ENCODE results near the gene DNPH1.

The DNPH1 gene

GRCh38 chr6:43243664-43244321, 14.5 kb upstream of the DNPH1 start:
- DNase-seq = no peak
- peaks cover 35% of the 10 kb centered on the region for H3K27me3 ChIP-seq
- no peak overlapping the region; the same call in 1 of the 2 replicates for H3K4me3 ChIP-seq (ENCODE audit: low read depth, low read length)
- H3K4me1 ChIP-seq = no peaks in the 10 kb centered on the region
- H3K36me3 ChIP-seq = no peaks in the 10 kb centered on the region
- no peaks in the 10 kb centered on the region for H3K9me3 ChIP-seq
- TF ChIP-seq, protein P1, sequence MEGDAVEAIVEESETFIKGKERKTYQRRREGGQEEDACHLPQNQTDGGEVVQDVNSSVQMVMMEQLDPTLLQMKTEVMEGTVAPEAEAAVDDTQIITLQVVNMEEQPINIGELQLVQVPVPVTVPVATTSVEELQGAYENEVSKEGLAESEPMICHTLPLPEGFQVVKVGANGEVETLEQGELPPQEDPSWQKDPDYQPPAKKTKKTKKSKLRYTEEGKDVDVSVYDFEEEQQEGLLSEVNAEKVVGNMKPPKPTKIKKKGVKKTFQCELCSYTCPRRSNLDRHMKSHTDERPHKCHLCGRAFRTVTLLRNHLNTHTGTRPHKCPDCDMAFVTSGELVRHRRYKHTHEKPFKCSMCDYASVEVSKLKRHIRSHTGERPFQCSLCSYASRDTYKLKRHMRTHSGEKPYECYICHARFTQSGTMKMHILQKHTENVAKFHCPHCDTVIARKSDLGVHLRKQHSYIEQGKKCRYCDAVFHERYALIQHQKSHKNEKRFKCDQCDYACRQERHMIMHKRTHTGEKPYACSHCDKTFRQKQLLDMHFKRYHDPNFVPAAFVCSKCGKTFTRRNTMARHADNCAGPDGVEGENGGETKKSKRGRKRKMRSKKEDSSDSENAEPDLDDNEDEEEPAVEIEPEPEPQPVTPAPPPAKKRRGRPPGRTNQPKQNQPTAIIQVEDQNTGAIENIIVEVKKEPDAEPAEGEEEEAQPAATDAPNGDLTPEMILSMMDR (IDR thresholded peaks at IDR 0.05; ENCODE audit: low read depth, low read length) = no peak

GRCh38 chr6:43242908-43243663, 13.8 kb upstream of the DNPH1 start, which contains the start of gene TTBK1:
Gene TTBK1 (plus strand): TSS chr6:43243481. CDS start chr6:43246661, 3,180 bp downstream.
- H3K36me3 ChIP-seq = no peaks in the 10 kb centered on the region
- H3K4me3 ChIP-seq (ENCODE audit: low read depth, low read length) = no peak within 1 kb of the TSS; the same call in 1 of the 2 replicates
- H3K27me3 ChIP-seq = peaks cover 35% of the 10 kb centered on the region
- DNase-seq = peak; percentile 42
- no peaks in the 10 kb centered on the region for H3K9me3 ChIP-seq
- TF ChIP-seq, protein P1 (IDR thresholded peaks at IDR 0.05; ENCODE audit: low read depth, low read length) = no peak
- H3K4me1 ChIP-seq = no peaks in the 10 kb centered on the region

DNA sequence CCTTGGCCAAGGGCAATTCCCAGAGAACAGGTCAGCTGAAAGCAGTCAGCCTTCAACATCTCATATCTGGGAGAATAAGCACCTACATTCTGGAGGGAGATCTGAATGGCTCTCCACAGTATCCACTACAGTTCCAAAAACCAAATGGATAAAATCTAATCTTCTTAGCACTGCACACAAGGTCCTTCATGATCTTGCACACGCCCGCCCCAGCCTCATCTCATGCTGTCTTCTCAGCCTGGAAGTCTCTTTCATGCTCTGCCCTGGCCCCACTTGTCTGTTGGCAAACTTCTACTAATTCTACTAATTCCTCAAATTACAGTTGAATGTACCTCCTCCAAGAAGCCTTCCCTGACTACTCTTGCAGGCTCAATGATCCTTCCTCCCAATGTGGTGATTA, 12.2 kb upstream of the DNPH1 start:
- Histone ChIP-seq H3K9me3 (no peaks in the 10 kb centered on the region), H3K36me3 (no peaks in the 10 kb centered on the region), H3K4me3 (ENCODE audit: low read depth, low read length) (no peak overlapping the region), H3K4me1 (no peaks in the 10 kb centered on the region), H3K27me3 (peaks cover 35% of the 10 kb centered on the region)
- DNase-seq = no peak
- TF ChIP-seq, protein P1 (IDR thresholded peaks at IDR 0.05; ENCODE audit: low read depth, low read length) = no peak

- Histone ChIP-seq H3K4me3 (ENCODE audit: low read depth, low read length) (no peak overlapping the region), H3K9me3 (no peaks in the 10 kb centered on the region), H3K27me3 (peaks cover 35% of the 10 kb centered on the region), H3K4me1 (no peaks in the 10 kb centered on the region), H3K36me3 (no peaks in the 10 kb centered on the region)
- TF ChIP-seq, protein P1 (IDR thresholded peaks at IDR 0.05; ENCODE audit: low read depth, low read length) = no peak
- DNase-seq = no peak
These were observed 11.7 kb upstream of the DNPH1 start for GRCh38 chr6:43240950-43241349.

DNA sequence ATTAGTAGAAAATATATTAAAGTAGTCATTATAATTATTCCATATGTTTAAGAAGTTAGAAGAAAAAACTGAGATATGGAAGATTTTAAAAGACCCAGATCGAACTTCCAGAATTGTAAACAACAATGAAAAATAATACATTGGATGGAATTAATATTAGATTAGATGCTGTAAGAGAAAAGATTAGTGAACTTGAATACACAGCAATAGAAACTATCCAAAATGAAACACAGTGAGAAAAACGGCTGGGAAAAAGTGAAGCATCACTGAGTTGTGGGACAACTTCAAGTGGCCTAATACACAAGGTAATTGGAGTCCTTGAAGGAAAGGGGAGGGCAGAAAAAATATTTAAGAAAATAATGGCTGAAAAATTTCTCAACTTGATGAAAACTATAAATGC, 9.8 kb upstream of the DNPH1 start:
- Histone ChIP-seq H3K4me3 (ENCODE audit: low read depth, low read length) (no peak overlapping the region), H3K27me3 (peaks cover 27% of the 10 kb centered on the region), H3K9me3 (no peaks in the 10 kb centered on the region), H3K36me3 (no peaks in the 10 kb centered on the region), H3K4me1 (no peaks in the 10 kb centered on the region)
- DNase-seq = no peak
- TF ChIP-seq, protein P1 (IDR thresholded peaks at IDR 0.05; ENCODE audit: low read depth, low read length) = no peak

DNA sequence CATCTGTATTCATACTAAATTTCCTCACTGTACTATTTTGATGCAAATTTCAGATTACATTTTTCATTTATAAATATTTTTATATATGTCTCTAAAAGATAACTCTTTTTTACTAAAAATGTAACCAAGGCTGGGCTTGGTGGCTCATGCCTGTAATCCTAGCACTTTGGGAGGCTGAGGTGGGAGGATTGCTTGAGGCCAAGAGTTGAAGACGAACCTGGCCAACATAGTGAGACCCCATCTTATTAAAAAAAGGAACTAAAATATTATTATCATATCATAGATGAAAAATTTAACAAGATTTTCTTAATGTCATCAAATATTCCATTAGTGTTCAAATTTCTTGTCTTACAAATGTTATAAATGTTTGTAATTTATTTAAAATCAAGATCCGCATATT, 6.6 kb upstream of the DNPH1 start:
- no peak for DNase-seq
- Histone ChIP-seq H3K4me3 (ENCODE audit: low read depth, low read length) (no peak overlapping the region), H3K4me1 (no peaks in the 10 kb centered on the region), H3K36me3 (no peaks in the 10 kb centered on the region), H3K27me3 (no peaks in the 10 kb centered on the region), H3K9me3 (no peaks in the 10 kb centered on the region)
- TF ChIP-seq, protein P1 (IDR thresholded peaks at IDR 0.05; ENCODE audit: low read depth, low read length) = no peak

Data from BE2C (cell line).